Gastroesophageal sphincter (tissue), 4 donors: ENCODE data around the gene E2F4. TPM values are rescaled to one million over a fixed set of nuclear protein-coding genes. Genes with fewer than 3 reads are reported as not detected.

ENCODE experiments used
- ATAC-seq: fragments of 150-250 bp; one replicate; pipeline ENCODE4 v1.9.1; 2016; ENCODE audit warnings: mild to moderate bottlenecking, moderate library complexity
- H3K27ac ChIP-seq, 4 donors: fragments of 200-600 bp; sonication (generic) in 3 of 4; 1 replicate in 3 of 4; 2 replicates in 1 of 4; pipeline ENCODE4 v1.5.1; 2016 to 2019
- H3K27me3 ChIP-seq: fragments of 200-600 bp; sonication (generic); one replicate; pipeline ENCODE4 v1.5.1; 2019
- H3K36me3 ChIP-seq, 2 donors: fragments of 200-600 bp; sonication (generic); one replicate each; pipeline ENCODE4 v1.5.1; 2019; ENCODE audit warnings: control low read depth in 1 of 2
- H3K4me1 ChIP-seq, 3 donors: fragments of 200-600 bp; sonication (generic); 1 replicate in 2 of 3; 2 replicates in 1 of 3; pipeline ENCODE4 v1.5.1; 2016 to 2019; ENCODE audit warnings: control low read depth in 2 of 3
- H3K4me3 ChIP-seq, 2 donors: fragments of 200-600 bp; sonication (generic); one replicate each; pipeline ENCODE4 v1.5.1; 2019; ENCODE audit warnings: mild to moderate bottlenecking in 1 of 2, moderate library complexity in 1 of 2
- H3K9me3 ChIP-seq, 3 donors: fragments of 200-600 bp; sonication (generic); one replicate each; pipeline ENCODE4 v1.5.1; 2017 to 2019; ENCODE audit warnings: control low read depth in 2 of 3
- EP300 ChIP-seq: sonication (generic); formaldehyde crosslinking; IDR thresholded peaks from one replicate; pipeline ENCODE4 v1.6.1; 2017; ENCODE audit warnings: antibody characterized with exemption, mild to moderate bottlenecking
- POLR2A ChIP-seq, 2 donors: fragments of 450-650 bp; IDR thresholded peaks; one replicate each; pipeline ENCODE4 v1.6.1; 2017; ENCODE audit warnings: antibody characterized with exemption in 2 of 2, mild to moderate bottlenecking in 2 of 2, moderate library complexity in 1 of 2
- POLR2AphosphoS5 ChIP-seq: sonication (generic); formaldehyde crosslinking; IDR thresholded peaks from one replicate; pipeline ENCODE4 v1.6.1; 2017; ENCODE audit warnings: antibody characterized with exemption
- WGBS, 2 donors: methylation state at CpG; one replicate each; pipeline ENCODE4 v1.1.5; 2018; ENCODE audit warnings: low coverage in 1 of 2; 5-methylcytosine and 5-hydroxymethylcytosine counted together
- total RNA-seq, 4 donors: library from RNA; depleted of rRNA; stranded (reverse); fragments of >200 nt; gene quantifications; one replicate each; pipeline ENCODE4 v1.1.0, GENCODE V29; 2016
- TF ChIP-seq, protein P1 (sequence below), 4 experiments: fragments of 200-600 bp in 2 of 4; fragments of 450-650 bp in 2 of 4; sonication (generic) in 1 of 4; IDR thresholded peaks; one replicate each; pipeline ENCODE4 v1.5.1; 2017 to 2019; ENCODE audit warnings: antibody characterized with exemption in 4 of 4, mild to moderate bottlenecking in 2 of 4, moderate library complexity in 2 of 4

Gene E2F4
- total RNA-seq, 4 donors from 2014 or later = 55.0 to 89.8 (median 76.2) TPM

DNA sequence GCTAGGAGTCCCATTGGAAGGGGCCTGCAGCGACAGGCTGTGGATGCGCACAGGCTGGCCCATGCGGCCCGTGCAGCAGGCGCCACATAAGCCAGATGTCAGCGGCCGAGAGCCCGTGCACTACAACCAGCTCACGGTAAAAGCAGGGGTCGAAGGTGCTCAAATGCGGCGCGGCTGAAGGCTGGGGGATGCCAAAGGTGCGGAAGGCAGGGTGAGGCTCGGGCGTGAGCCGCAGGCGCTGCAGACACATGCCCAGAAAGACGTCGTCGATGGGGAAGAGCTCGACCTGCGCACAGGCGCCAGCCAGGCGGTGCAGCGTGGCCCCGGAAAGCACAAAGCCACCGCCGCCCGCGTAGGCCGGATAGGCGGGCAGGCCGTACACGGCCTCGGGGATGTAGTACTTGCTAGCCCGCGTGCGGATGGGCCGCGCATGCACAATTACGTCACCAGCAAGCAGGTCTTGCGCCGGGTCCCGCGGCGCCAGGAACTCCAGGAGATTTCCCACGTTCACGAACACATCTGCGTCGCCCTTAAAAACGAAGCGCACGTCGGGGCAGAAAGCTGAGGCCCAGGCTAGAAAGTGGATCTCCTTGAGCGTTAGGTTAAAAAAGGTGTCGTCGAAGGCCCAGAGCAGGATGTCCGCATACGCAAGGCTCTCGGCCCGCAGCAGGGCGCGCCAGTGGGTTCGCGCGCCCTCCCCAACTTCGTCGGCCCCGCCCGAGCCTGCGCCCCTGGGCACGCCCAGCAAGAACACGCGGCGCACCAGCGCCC is 42.5 kb upstream of the E2F4 start:
- H3K27ac ChIP-seq = peak overlapping the region in 3 of 4 donors; percentile 92 to 95 (median 93)
- no peaks in the 10 kb centered on the region for H3K9me3 ChIP-seq
- peak overlapping the region in 1 of 2 donors; percentile 80 for H3K4me3 ChIP-seq

GRCh38 chr16:67150047-67150832 is 41.7 kb upstream of the E2F4 start:
- WGBS, 2 donors = no CpG with 5 or more reads among the region's 94 CpGs
- H3K9me3 ChIP-seq = no peaks in the 10 kb centered on the region

More for the DNA sequence above, 42.5 kb upstream of the E2F4 start:
- WGBS, 2 donors = 69 to 80% methylated on average over 3 to 15 of the region's 77 CpGs
- TF ChIP-seq, protein P1, sequence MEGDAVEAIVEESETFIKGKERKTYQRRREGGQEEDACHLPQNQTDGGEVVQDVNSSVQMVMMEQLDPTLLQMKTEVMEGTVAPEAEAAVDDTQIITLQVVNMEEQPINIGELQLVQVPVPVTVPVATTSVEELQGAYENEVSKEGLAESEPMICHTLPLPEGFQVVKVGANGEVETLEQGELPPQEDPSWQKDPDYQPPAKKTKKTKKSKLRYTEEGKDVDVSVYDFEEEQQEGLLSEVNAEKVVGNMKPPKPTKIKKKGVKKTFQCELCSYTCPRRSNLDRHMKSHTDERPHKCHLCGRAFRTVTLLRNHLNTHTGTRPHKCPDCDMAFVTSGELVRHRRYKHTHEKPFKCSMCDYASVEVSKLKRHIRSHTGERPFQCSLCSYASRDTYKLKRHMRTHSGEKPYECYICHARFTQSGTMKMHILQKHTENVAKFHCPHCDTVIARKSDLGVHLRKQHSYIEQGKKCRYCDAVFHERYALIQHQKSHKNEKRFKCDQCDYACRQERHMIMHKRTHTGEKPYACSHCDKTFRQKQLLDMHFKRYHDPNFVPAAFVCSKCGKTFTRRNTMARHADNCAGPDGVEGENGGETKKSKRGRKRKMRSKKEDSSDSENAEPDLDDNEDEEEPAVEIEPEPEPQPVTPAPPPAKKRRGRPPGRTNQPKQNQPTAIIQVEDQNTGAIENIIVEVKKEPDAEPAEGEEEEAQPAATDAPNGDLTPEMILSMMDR (IDR thresholded peaks at IDR 0.05) = no peak
- no peak for TF ChIP-seq POLR2A (IDR thresholded peaks at IDR 0.05)
- TF ChIP-seq EP300 = no peak
- TF ChIP-seq POLR2AphosphoS5 = no peak
- Histone ChIP-seq H3K27me3 (no peaks in the 10 kb centered on the region), H3K36me3 (peaks cover 0 to 52% of the 10 kb centered on the region in 2 donors), H3K4me1 (peaks cover 0 to 34% (median 10%) of the 10 kb centered on the region in 3 donors)
- ATAC-seq = no peak

DNA sequence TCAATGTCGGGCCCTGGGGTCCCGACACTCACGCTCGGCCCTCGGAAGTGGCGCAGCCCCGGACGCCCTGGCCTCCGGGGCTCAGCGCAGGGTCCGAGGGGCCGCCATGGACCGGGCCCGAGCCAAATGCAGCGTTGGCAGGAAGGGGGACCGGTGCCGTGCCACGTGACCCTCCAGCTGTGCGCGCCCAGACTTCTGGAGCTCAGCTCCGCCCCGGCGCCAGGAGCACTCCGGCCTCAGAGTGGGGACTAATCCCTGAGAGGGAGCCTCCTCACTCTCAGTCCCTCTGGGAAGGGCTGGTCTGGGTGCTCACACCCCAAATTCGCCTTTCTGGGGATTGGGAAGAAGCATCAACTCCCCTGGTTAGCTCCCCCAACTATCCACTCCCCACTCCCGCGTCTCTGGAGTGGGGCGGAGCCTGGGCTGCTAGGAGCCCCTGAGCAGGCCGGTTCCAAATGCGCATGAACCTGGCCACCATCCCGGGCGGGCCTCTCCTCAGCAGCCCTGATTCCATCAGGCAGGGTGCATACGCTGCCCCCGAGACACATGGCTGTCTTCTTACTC is 41.0 kb upstream of the E2F4 start, which contains the start of gene B3GNT9:
TSS of gene B3GNT9 (minus strand) at position 166 of the 564 bp plus-strand sequence. CDS start 513 bp downstream, outside the sequence.
- Histone ChIP-seq H3K9me3 (no peaks in the 10 kb centered on the region), H3K4me1 (peaks cover 0 to 49% (median 22%) of the 10 kb centered on the region in 3 donors), H3K27me3 (no peaks in the 10 kb centered on the region), H3K27ac (peak within 1 kb of the TSS; percentile 72 to 95 (median 92)), H3K4me3 (peak within 1 kb of the TSS; percentile 43 to 80), H3K36me3 (peaks cover 0 to 37% of the 10 kb centered on the region in 2 donors)
- no peak for TF ChIP-seq POLR2A (IDR thresholded peaks at IDR 0.05)
- TF ChIP-seq EP300 = no peak
- TF ChIP-seq POLR2AphosphoS5 = peak; percentile 27
- TF ChIP-seq, protein P1 (IDR thresholded peaks at IDR 0.05) = peak in 1 of 4 experiments; percentile 8
- peak; percentile 84 for ATAC-seq
- 2% methylated on average over 9 of the region's 34 CpGs; no CpG with 5 or more reads in 1 of the 2 donors for WGBS, 2 donors

More at GRCh38 chr16:67150047-67150832, 41.7 kb upstream of the E2F4 start:
- TF ChIP-seq, protein P1 (IDR thresholded peaks at IDR 0.05) = peak in 1 of 4 experiments; percentile 16
- peak; percentile 24 for TF ChIP-seq POLR2AphosphoS5
- TF ChIP-seq EP300 = no peak
- no peak for TF ChIP-seq POLR2A (IDR thresholded peaks at IDR 0.05)
- H3K4me3 ChIP-seq = peak overlapping the region; percentile 43 to 80
- peak overlapping the region; percentile 72 to 95 (median 92) for H3K27ac ChIP-seq
- no peaks in the 10 kb centered on the region for H3K27me3 ChIP-seq
- peaks cover 0 to 42% (median 16%) of the 10 kb centered on the region in 3 donors for H3K4me1 ChIP-seq
- H3K36me3 ChIP-seq = peaks cover 0 to 44% of the 10 kb centered on the region in 2 donors
- ATAC-seq = peak; percentile 39

DNA sequence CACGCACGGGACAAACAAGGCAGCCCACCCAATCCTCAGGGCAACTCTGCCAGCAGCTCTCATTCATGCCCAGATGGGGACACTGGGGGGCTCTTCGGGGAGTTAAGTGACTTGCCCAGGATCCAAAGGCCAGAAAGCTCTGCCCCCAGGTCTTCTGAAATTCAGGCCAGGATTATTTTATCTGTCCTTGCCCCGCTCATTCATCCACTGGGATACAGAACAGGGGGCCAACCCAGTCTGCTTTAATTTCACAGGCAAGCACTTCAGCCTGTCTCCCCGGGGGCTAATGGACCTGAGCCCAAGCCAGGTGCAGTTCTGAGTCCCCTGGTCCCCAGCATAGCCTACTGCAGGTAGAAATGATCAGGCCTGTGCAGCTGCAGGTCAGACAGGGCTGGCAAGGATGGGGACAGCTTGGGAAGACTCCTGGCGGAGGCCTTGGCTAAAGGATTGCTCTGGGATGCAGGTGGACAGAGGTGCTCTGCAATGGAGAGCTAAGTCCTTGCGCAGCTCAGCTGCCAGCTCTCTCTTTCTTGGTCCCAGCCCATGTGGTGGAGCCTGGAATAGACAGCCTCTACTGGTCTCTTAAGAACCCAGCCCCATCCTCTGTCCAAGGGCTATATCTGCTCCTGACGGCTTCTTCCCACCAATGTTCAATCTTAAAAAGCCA is 40.4 kb upstream of the E2F4 start:
- peak overlapping the region in 3 of 4 donors; percentile 92 to 95 (median 93) for H3K27ac ChIP-seq
- 0 to 32% methylated on average over 1 to 6 of the region's 8 CpGs for WGBS, 2 donors

More for the DNA sequence above, 40.4 kb upstream of the E2F4 start:
- no peak for TF ChIP-seq EP300
- no peak for TF ChIP-seq POLR2AphosphoS5
- TF ChIP-seq, protein P1 (IDR thresholded peaks at IDR 0.05) = peak in 1 of 4 experiments; percentile 1
- Histone ChIP-seq H3K4me3 (peak overlapping the region in 1 of 2 donors; percentile 80), H3K36me3 (peaks cover 0 to 31% of the 10 kb centered on the region in 2 donors), H3K27me3 (no peaks in the 10 kb centered on the region), H3K9me3 (no peaks in the 10 kb centered on the region), H3K4me1 (peaks cover 0 to 50% (median 22%) of the 10 kb centered on the region in 3 donors)
- no peak for ATAC-seq
